IPS-18c (cell line): Measurements from ENCODE around the gene CEP112.
"Not testable (repeated sequence)": the region's sequence is repeated elsewhere in the genome, so short reads cannot be mapped to it uniquely, and the experiment has no call there.

ENCODE experiments used
- H3K4me3 ChIP-seq: 2 replicates; pipeline ENCODE4 v1.7.0; 2013; ENCODE audit warnings: low read depth, mild to moderate bottlenecking, low read length, moderate library complexity; ENCODE audit not compliant: insufficient read depth
- H3K9me3 ChIP-seq: one replicate; pipeline ENCODE4 v1.6.1; 2013; ENCODE audit warnings: mild to moderate bottlenecking, low read length, moderate library complexity; ENCODE audit not compliant: control insufficient read depth, insufficient read depth

The CEP112 gene

GRCh38 chr17:65699459-65699858, 492.5 kb downstream of the CEP112 start:
- H3K9me3 ChIP-seq, result no peaks in the 10 kb centered on the region
- H3K4me3 ChIP-seq, result no peak overlapping the region

GRCh38 chr17:65698381-65699061, 493.4 kb downstream of the CEP112 start:
- no peaks in the 10 kb centered on the region for H3K9me3 ChIP-seq
- H3K4me3 ChIP-seq, result no peak overlapping the region

- no peaks in the 10 kb centered on the region for H3K9me3 ChIP-seq
- no peak overlapping the region for H3K4me3 ChIP-seq
Observed at GRCh38 chr17:65697661-65698060, 494.3 kb downstream of the CEP112 start.

- Histone ChIP-seq H3K9me3 (no peaks in the 10 kb centered on the region), H3K4me3 (no peak overlapping the region)
Observed at GRCh38 chr17:65696739-65697394, 495.1 kb downstream of the CEP112 start.

GRCh38 chr17:65694601-65695000, 497.3 kb downstream of the CEP112 start:
- H3K4me3 ChIP-seq, result no peak overlapping the region
- no peaks in the 10 kb centered on the region for H3K9me3 ChIP-seq

GRCh38 chr17:65690626-65691310, 501.2 kb downstream of the CEP112 start:
- Histone ChIP-seq H3K9me3 (no peaks in the 10 kb centered on the region), H3K4me3 (no peak overlapping the region)

GRCh38 chr17:65688307-65688706, 503.6 kb downstream of the CEP112 start:
- no peak overlapping the region for H3K4me3 ChIP-seq
- H3K9me3 ChIP-seq, result no peaks in the 10 kb centered on the region

- H3K9me3 ChIP-seq, result no peaks in the 10 kb centered on the region
- no peak overlapping the region for H3K4me3 ChIP-seq
Observed at GRCh38 chr17:65685110-65685509, 506.8 kb downstream of the CEP112 start.

- Histone ChIP-seq H3K4me3 (no peak overlapping the region), H3K9me3 (no peaks in the 10 kb centered on the region)
Observed at GRCh38 chr17:65684631-65685030, 507.3 kb downstream of the CEP112 start.

GRCh38 chr17:65683428-65683827, 508.5 kb downstream of the CEP112 start:
- Histone ChIP-seq H3K9me3 (no peaks in the 10 kb centered on the region), H3K4me3 (no peak overlapping the region)

- not testable (repeated sequence) for H3K4me3 ChIP-seq, H3K9me3 ChIP-seq
Observed at GRCh38 chr17:65681763-65682162, 510.2 kb downstream of the CEP112 start.

GRCh38 chr17:65679165-65679845, 512.6 kb downstream of the CEP112 start:
- Histone ChIP-seq H3K9me3 (no peaks in the 10 kb centered on the region), H3K4me3 (no peak overlapping the region)

- no peaks in the 10 kb centered on the region for H3K9me3 ChIP-seq
- no peak overlapping the region for H3K4me3 ChIP-seq
Observed at GRCh38 chr17:65678546-65678945, 513.4 kb downstream of the CEP112 start.

- H3K4me3 ChIP-seq, result no peak overlapping the region
- no peaks in the 10 kb centered on the region for H3K9me3 ChIP-seq
Observed at GRCh38 chr17:65677932-65678331, 514.0 kb downstream of the CEP112 start.

GRCh38 chr17:65674246-65675045, 517.5 kb downstream of the CEP112 start:
- no peaks in the 10 kb centered on the region for H3K9me3 ChIP-seq
- H3K4me3 ChIP-seq, result no peak overlapping the region

- Histone ChIP-seq H3K9me3 (no peaks in the 10 kb centered on the region), H3K4me3 (no peak overlapping the region)
Observed at GRCh38 chr17:65670667-65671371, 521.1 kb downstream of the CEP112 start.
